ENCODE measurements around the gene CENPU. TPM values are rescaled to one million over a fixed set of nuclear protein-coding genes. Genes with fewer than 3 reads are reported as not detected.
"Not testable (repeated sequence)": the region's sequence is repeated elsewhere in the genome, so short reads cannot be mapped to it uniquely, and the experiment has no call there.

CENPU gene
- total RNA-seq, 2 donors from 2014 or later = 2.6 to 15.5 TPM

DNA sequence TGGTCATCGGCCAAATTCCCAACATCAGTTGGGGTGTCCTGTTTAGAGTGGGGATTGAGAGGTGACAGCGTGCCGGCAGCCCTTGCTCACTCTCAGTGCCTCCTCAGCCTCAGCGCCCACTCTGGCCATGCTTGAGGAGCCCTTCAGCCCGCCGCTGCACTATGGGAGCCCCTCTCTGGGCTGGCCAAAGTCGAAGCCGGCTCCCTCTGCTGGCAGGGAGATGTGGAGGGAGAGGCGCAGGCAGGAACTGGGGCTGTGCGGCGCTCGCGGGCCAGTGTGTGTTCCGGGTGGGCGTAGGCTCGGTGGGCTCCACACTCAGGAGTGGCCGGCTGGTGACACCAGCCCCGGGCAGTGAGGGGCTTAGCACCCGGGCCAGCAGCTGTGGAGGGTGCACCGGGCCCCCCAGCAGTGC, 7.1 kb upstream of the CENPU start:
- no peak for DNase-seq (ENCODE audit: low spot score)
- intact Hi-C loops (cut with DNase I) = loop anchor here (10.0 kb wide), 1 partner anchor 354 kb away; no protein-coding TSS in a partner anchor
- peaks cover 4% of the 10 kb centered on the region for H3K4me1 ChIP-seq (replicated peaks)
- WGBS = 94% methylated on average over 19 of the region's 20 CpGs
- H3K27ac ChIP-seq = no peak overlapping the region
- no peaks in the 10 kb centered on the region for H3K27me3 ChIP-seq (replicated peaks; ENCODE audit: insufficient read depth)
- no peaks in the 10 kb centered on the region for H3K36me3 ChIP-seq
- no peak overlapping the region for H3K4me3 ChIP-seq
- TF ChIP-seq POLR2A (IDR thresholded peaks at IDR 0.05) (no peak), POLR2AphosphoS5 (IDR thresholded peaks at IDR 0.05) (no peak)
- TF ChIP-seq, protein P1, sequence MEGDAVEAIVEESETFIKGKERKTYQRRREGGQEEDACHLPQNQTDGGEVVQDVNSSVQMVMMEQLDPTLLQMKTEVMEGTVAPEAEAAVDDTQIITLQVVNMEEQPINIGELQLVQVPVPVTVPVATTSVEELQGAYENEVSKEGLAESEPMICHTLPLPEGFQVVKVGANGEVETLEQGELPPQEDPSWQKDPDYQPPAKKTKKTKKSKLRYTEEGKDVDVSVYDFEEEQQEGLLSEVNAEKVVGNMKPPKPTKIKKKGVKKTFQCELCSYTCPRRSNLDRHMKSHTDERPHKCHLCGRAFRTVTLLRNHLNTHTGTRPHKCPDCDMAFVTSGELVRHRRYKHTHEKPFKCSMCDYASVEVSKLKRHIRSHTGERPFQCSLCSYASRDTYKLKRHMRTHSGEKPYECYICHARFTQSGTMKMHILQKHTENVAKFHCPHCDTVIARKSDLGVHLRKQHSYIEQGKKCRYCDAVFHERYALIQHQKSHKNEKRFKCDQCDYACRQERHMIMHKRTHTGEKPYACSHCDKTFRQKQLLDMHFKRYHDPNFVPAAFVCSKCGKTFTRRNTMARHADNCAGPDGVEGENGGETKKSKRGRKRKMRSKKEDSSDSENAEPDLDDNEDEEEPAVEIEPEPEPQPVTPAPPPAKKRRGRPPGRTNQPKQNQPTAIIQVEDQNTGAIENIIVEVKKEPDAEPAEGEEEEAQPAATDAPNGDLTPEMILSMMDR (IDR thresholded peaks at IDR 0.05) = no peak
- no peaks in the 10 kb centered on the region for H3K9me3 ChIP-seq

DNA sequence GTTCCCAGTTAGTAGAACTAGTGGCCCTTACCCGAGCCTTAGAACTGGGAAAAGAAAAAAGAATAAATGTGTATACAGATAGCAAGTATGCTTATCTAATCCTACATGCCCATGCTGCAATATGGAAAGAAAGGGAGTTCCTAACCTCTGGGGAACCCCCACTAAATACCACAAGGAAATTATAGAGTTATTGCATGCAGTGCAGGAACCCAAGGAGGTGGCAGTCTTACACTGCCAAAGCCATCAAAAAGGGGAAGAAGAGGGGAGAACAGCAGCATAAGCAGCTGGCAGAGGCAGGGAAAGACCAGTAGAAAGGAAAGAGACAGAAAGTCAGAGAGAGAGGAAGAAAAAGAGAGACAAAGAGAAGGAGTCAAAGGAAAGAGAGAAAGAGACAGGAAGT, 5.7 kb upstream of the CENPU start:
- 77% methylated on average over 1 of the region's 1 CpG for WGBS
- H3K36me3 ChIP-seq; DNase-seq (ENCODE audit: low spot score); intact Hi-C loops (cut with DNase I); H3K27ac ChIP-seq; H3K9me3 ChIP-seq; H3K4me3 ChIP-seq; H3K4me1 ChIP-seq (replicated peaks); H3K27me3 ChIP-seq (replicated peaks; ENCODE audit: insufficient read depth): not testable (repeated sequence)

DNA sequence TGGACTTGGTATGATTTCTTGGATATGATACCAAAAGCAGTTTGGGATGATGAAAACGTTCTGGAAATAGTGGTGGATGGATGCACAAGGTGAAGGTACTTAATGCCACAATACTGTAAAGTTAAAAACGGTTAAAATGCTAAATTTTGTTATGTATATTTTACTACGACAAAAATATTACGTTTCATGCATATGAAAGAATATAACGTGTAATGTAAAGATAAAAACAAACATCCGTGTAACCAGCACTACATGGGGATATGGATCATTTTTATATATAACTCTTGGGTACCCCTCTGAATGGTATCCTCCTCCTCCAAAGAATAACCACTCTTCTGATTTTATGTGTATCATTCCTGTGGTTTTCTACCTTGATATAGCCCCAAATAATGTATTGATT, 862 bp upstream of the CENPU start:
- Histone ChIP-seq H3K36me3 (no peaks in the 10 kb centered on the region), H3K27me3 (replicated peaks; ENCODE audit: insufficient read depth) (no peaks in the 10 kb centered on the region), H3K27ac (peak overlapping the region; percentile 61 to 77), H3K9me3 (no peaks in the 10 kb centered on the region), H3K4me3 (peak overlapping the region; percentile 63 to 65), H3K4me1 (replicated peaks) (no peaks in the 10 kb centered on the region)
- intact Hi-C loops (cut with DNase I) = loop anchor here (5.0 kb wide), 2 partner anchors 87 to 197 kb away; partner anchors contain the start of genes CASP3 and PRIMPOL
- DNase-seq (ENCODE audit: low spot score) = no peak
- TF ChIP-seq, protein P1 (IDR thresholded peaks at IDR 0.05) = no peak
- no peak for TF ChIP-seq POLR2A (IDR thresholded peaks at IDR 0.05)
- TF ChIP-seq POLR2AphosphoS5 (IDR thresholded peaks at IDR 0.05) = no peak
- 30% methylated on average over 6 of the region's 6 CpGs for WGBS

DNA sequence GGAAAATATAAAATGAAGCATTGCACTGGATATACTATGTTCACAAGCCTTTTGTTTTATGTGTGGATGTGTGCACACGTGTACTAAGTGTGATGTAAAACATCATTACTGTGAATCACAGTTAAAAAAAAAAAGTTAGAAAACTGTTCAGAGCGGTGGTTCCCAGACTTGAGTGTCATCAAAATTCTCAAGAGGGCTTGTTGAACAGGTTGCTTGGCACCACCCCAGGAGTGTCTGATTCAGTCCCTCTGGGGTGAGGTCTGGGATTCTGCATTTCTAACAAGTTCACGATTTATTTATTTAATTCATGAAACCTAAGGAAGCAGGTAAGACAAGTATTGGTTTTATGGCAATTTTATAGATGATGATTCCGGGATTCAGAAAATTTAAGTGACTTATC, 1.8 kb downstream of the CENPU start:
- intact Hi-C loops (cut with DNase I) = loop anchor here (5.0 kb wide), 2 partner anchors 85 to 195 kb away; partner anchors contain the start of genes CASP3 and PRIMPOL

DNA sequence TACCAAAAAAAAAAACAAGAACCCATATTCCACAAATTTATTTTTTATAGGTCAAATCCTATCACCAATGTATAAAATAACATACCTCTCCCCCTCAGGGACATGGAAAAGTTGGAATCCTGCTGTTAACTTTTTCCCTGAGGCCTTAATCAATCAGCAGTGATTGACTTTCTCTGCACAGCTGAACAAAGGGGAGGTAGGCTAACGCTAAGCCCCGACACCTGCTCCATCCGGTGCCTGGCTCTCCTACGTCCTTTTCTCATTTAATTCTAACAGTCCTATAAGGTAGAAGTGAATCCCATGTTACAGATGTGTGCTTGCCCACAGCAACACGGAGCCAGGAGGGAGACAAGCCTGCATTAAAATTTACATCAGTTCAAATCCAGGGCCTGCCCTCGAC, 2.8 kb downstream of the CENPU start:
- Histone ChIP-seq H3K4me3 (no peak overlapping the region), H3K4me1 (replicated peaks) (no peaks in the 10 kb centered on the region), H3K36me3 (no peaks in the 10 kb centered on the region), H3K27me3 (replicated peaks; ENCODE audit: insufficient read depth) (no peaks in the 10 kb centered on the region), H3K9me3 (no peaks in the 10 kb centered on the region), H3K27ac (no peak overlapping the region)
- no peak for DNase-seq (ENCODE audit: low spot score)
- WGBS = 79% methylated on average over 6 of the region's 6 CpGs
- intact Hi-C loops (cut with DNase I) = loop anchor here (5.0 kb wide), 2 partner anchors 84 to 194 kb away; partner anchors contain the start of genes CASP3 and PRIMPOL
- no peak for TF ChIP-seq POLR2A (IDR thresholded peaks at IDR 0.05)
- no peak for TF ChIP-seq POLR2AphosphoS5 (IDR thresholded peaks at IDR 0.05)
- TF ChIP-seq, protein P1 (IDR thresholded peaks at IDR 0.05) = no peak

More for the DNA sequence above, 1.8 kb downstream of the CENPU start:
- no peak for DNase-seq (ENCODE audit: low spot score)
- Histone ChIP-seq H3K4me3 (no peak overlapping the region), H3K27ac (no peak overlapping the region), H3K9me3 (no peaks in the 10 kb centered on the region), H3K27me3 (replicated peaks; ENCODE audit: insufficient read depth) (no peaks in the 10 kb centered on the region), H3K4me1 (replicated peaks) (no peaks in the 10 kb centered on the region), H3K36me3 (no peaks in the 10 kb centered on the region)
- WGBS = 41% methylated on average over 4 of the region's 4 CpGs
- TF ChIP-seq, protein P1 (IDR thresholded peaks at IDR 0.05) = no peak
- TF ChIP-seq POLR2A (IDR thresholded peaks at IDR 0.05) (no peak), POLR2AphosphoS5 (IDR thresholded peaks at IDR 0.05) (no peak)
